Activated B cell treated with CpG ODN at 0.5 μM for 24 hours (primary cell): ENCODE data around the gene SARDH. TPM values are rescaled to one million over a fixed set of nuclear protein-coding genes. Genes with fewer than 3 reads are reported as not detected.
A peak's percentile ranks its signal among the peaks of the same experiment; 100 is the strongest.

Experiments used
- ATAC-seq: fragments of 200-7000 bp; cut with Tn5 transposase; one replicate; pipeline ENCODE4 v1.10.0; 2021; ENCODE audit warnings: low read depth, mild to moderate bottlenecking, moderate library complexity
- CTCF ChIA-PET: fragments of 350-600 bp; sonication (Branson Sonifier 250); formaldehyde crosslinking; loops from one replicate; lab custom pipeline; 2021; ENCODE audit warnings: antibody characterized with exemption; lab: Charles Lee
- POLR2A ChIA-PET: fragments of 350-600 bp; sonication (Branson Sonifier 250); formaldehyde crosslinking; loops from one replicate; lab custom pipeline; 2021; ENCODE audit warnings: antibody characterized with exemption; lab: Charles Lee
- DNase-seq: peaks from one replicate; pipeline ENCODE4 v3.0.0; 2022
- H3K27ac Mint-ChIP-seq: one replicate; pipeline ENCODE4 v1.8.0; 2020; ENCODE audit warnings: mixed read lengths
- H3K27me3 Mint-ChIP-seq: one replicate; pipeline ENCODE4 v1.8.0; 2021; ENCODE audit warnings: mixed read lengths
- H3K36me3 Mint-ChIP-seq: one replicate; pipeline ENCODE4 v1.8.0; 2021; ENCODE audit warnings: low read depth, mixed read lengths
- H3K4me1 Mint-ChIP-seq: one replicate; pipeline ENCODE4 v1.8.0; 2021; ENCODE audit warnings: mixed read lengths
- H3K4me3 Mint-ChIP-seq: one replicate; pipeline ENCODE4 v1.8.0; 2020; ENCODE audit warnings: mild to moderate bottlenecking, mixed read lengths
- H3K9me3 Mint-ChIP-seq: one replicate; pipeline ENCODE4 v1.8.0; 2020; ENCODE audit warnings: mixed read lengths
- intact Hi-C: fragments of 100-400 bp; cut with micrococcal nuclease; formaldehyde crosslinking; loops from one replicate; pipeline ENCODE4 v1.15.1; 2024
- total RNA-seq: library from RNA; stranded (reverse); gene quantifications from 2 replicates; pipeline ENCODE4 v1.2.3, GENCODE V29; 2022
- TF ChIP-seq, protein P1 (sequence below): fragments of 200-600 bp; IDR thresholded peaks from one replicate; pipeline ENCODE4 v1.8.0; 2022; ENCODE audit warnings: antibody characterized with exemption, mild to moderate bottlenecking

Gene SARDH
- total RNA-seq, 1 donor from 2014 or later: not detected

DNA sequence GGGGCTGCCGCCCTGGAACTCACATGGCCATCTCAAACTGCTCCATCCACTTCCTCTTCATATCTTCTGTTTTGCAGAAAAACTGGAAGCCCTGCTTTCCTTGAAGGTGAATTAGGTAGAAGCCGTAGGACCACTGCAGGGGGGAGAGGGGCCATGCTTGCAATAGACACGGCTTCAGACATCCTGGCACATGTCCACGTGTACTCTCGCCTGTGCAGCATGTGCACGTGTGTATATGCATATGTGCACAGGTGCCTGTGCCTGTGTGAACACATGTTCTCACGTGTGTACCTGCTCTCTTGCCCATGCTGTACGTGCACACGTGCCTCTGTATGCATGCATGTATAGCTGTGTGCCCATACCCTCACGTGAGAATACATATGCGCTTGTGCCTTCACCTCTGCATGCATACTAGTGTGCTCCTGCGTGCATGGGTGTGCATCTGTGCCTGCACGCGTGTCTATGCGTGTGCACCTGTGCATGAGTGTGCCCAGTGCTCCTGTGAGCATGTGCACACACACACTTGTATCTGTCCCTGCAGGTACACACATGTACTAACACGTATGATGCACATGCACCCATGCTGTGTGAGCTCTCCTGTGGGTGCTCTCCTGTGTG, 47.7 kb upstream of the SARDH start:
- DNase-seq (no peak), ATAC-seq (no peak)
- Mint-ChIP-seq H3K36me3 (peaks cover 66% of the 10 kb centered on the region), H3K27ac (peak overlapping the region; percentile 93), H3K4me1 (peaks cover 93% of the 10 kb centered on the region), H3K9me3 (no peaks in the 10 kb centered on the region), H3K4me3 (peak overlapping the region; percentile 66), H3K27me3 (no peaks in the 10 kb centered on the region)
- intact Hi-C loops: loop anchor here (1.0 to 10.0 kb wide), 5 partner anchors 36 to 239 kb away; partner anchors contain the start of gene BRD3OS
- POLR2A ChIA-PET: interaction anchor here (1.2 kb wide), 1 partner anchor 280 kb away, joined by 4 read pairs; no protein-coding TSS in a partner anchor
- CTCF ChIA-PET: interaction anchor here (10.5 kb wide), 1 partner anchor 209 kb away, joined by 126 read pairs; no protein-coding TSS in a partner anchor
- TF ChIP-seq, protein P1, sequence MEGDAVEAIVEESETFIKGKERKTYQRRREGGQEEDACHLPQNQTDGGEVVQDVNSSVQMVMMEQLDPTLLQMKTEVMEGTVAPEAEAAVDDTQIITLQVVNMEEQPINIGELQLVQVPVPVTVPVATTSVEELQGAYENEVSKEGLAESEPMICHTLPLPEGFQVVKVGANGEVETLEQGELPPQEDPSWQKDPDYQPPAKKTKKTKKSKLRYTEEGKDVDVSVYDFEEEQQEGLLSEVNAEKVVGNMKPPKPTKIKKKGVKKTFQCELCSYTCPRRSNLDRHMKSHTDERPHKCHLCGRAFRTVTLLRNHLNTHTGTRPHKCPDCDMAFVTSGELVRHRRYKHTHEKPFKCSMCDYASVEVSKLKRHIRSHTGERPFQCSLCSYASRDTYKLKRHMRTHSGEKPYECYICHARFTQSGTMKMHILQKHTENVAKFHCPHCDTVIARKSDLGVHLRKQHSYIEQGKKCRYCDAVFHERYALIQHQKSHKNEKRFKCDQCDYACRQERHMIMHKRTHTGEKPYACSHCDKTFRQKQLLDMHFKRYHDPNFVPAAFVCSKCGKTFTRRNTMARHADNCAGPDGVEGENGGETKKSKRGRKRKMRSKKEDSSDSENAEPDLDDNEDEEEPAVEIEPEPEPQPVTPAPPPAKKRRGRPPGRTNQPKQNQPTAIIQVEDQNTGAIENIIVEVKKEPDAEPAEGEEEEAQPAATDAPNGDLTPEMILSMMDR: no peak

DNA sequence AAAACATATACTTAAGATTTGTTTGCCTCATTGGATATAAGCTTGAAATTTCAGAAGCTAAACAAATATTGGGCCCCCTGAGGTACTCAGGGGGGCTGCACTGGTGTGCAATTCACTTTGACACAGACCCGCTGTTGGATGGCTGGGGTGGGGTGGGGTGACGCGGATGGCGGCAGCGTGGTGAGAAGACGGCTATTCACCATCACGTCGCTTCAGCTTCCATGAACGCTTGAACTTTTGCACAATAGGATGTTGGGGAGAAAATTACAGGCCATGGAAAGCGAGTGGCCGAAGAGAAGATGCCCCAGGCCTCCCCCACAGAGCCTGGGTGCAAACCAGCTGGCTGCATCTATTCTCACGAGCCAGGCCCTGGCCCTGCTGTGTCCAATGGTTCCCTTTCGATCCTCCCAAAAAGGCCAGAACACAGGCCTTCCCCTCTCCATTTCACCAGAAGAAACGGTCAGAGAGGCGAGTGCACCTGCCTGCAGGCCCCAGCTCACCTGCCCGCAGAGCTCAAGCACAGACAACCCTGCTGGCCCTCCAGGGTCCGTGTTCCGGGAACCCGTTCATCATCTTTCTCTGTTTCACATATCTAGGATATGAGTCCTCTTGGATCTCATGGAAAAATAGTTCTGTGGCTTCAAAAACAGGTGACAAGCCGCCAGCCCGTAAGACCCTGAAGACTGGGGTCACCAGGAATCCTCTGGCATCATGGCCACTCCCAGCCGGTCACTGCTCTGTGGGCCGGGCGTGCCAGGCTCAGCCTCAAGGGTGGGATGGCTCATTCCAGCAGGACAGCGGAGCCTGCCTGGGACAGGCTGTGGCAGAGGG, 46.8 kb upstream of the SARDH start:
- TF ChIP-seq, protein P1: no peak
- peaks cover 62% of the 10 kb centered on the region for H3K36me3 Mint-ChIP-seq
- ChIA-PET POLR2A (interaction anchor here (0.5 to 4.0 kb wide), 3 partner anchors 209 to 1015 kb away, joined by 3 to 47 read pairs (median 3); partner anchors contain the start of gene BRD3OS), CTCF (interaction anchor here (0.9 to 8.9 kb wide), 2 partner anchors 8 to 210 kb away, joined by 4 to 220 read pairs; no protein-coding TSS in a partner anchor)
- H3K4me3 Mint-ChIP-seq: peak overlapping the region; percentile 66
- ATAC-seq (no peak), DNase-seq (no peak)
- peaks cover 85% of the 10 kb centered on the region for H3K4me1 Mint-ChIP-seq
- intact Hi-C loops: loop anchor here (10.0 kb wide), 1 partner anchor 90 kb away; no protein-coding TSS in a partner anchor
- H3K9me3 Mint-ChIP-seq: no peaks in the 10 kb centered on the region
- peak overlapping the region; percentile 93 for H3K27ac Mint-ChIP-seq
- H3K27me3 Mint-ChIP-seq: no peaks in the 10 kb centered on the region

GRCh38 chr9:133783331-133783731, 45.2 kb upstream of the SARDH start:
- Mint-ChIP-seq H3K36me3 (peaks cover 61% of the 10 kb centered on the region), H3K4me3 (peak overlapping the region; percentile 20), H3K27me3 (no peaks in the 10 kb centered on the region), H3K4me1 (peaks cover 69% of the 10 kb centered on the region), H3K9me3 (no peaks in the 10 kb centered on the region), H3K27ac (peak overlapping the region; percentile 73)
- ChIA-PET CTCF (interaction anchor here (1.4 to 8.9 kb wide), 10 partner anchors 10 to 316 kb away, joined by 5 to 220 read pairs (median 10); partner anchors contain the start of gene BRD3OS), POLR2A (interaction anchor here (1.1 to 4.0 kb wide), 5 partner anchors 10 to 211 kb away, joined by 3 to 47 read pairs (median 5); no protein-coding TSS in a partner anchor)
- TF ChIP-seq, protein P1: no peak
- intact Hi-C loops: loop anchor here (2.0 to 10.0 kb wide), 4 partner anchors 41 to 379 kb away; no protein-coding TSS in a partner anchor
- DNase-seq: no peak
- no peak for ATAC-seq

GRCh38 chr9:133782157-133783130, 44.3 kb upstream of the SARDH start:
- intact Hi-C loops: loop anchor here (1.0 to 10.0 kb wide), 7 partner anchors 11 to 380 kb away; no protein-coding TSS in a partner anchor
- TF ChIP-seq, protein P1: peak; percentile 55
- peak; percentile 60 for DNase-seq
- Mint-ChIP-seq H3K9me3 (no peaks in the 10 kb centered on the region), H3K36me3 (peaks cover 66% of the 10 kb centered on the region), H3K4me3 (peak overlapping the region; percentile 20), H3K27me3 (no peaks in the 10 kb centered on the region), H3K27ac (peak overlapping the region; percentile 6), H3K4me1 (peaks cover 60% of the 10 kb centered on the region)
- peak; percentile 35 for ATAC-seq
- ChIA-PET POLR2A (interaction anchor here (0.5 to 4.0 kb wide), 7 partner anchors 11 to 212 kb away, joined by 3 to 47 read pairs (median 5); no protein-coding TSS in a partner anchor), CTCF (interaction anchor here (0.6 to 8.9 kb wide), 22 partner anchors 9 to 317 kb away, joined by 3 to 220 read pairs (median 5); partner anchors contain the start of gene BRD3OS)
